Breast epithelium (tissue), 3 donors: ENCODE measurements around the gene SPIRE1.
"Not testable (repeated sequence)": the region's sequence is repeated elsewhere in the genome, so short reads cannot be mapped to it uniquely, and the experiment has no call there.

Source experiments
- POLR2A ChIP-seq: fragments of 450-650 bp; IDR thresholded peaks from one replicate; pipeline ENCODE4 v1.6.1; 2016; ENCODE audit warnings: antibody characterized with exemption, mild to moderate bottlenecking, moderate library complexity
- TF ChIP-seq, protein P1 (sequence below), 3 donors: fragments of 450-650 bp; IDR thresholded peaks; one replicate each; pipeline ENCODE4 v1.5.1; 2016 to 2017; ENCODE audit warnings: antibody characterized with exemption in 3 of 3, mild to moderate bottlenecking in 3 of 3, moderate library complexity in 3 of 3

DNA sequence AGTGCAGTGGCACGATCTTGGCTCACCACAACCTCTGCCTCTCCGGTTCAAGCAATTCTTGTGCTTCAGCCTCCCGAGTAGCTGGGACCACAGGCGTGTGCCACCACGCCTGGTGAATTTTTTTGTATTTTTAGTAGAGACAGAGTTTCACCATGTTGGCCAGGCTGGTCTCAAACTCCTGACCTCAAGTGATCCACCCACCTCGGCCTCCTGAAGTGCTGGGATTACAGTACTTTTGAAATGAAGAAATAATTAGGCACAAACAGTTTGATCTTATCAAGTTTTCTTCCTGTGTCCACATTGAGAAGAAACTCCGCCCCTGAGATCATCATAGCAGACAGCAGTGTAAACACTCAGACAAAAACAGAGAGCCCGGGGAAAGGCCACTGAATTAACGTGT lies 247.2 kb downstream of the SPIRE1 start:
- TF ChIP-seq, protein P1, sequence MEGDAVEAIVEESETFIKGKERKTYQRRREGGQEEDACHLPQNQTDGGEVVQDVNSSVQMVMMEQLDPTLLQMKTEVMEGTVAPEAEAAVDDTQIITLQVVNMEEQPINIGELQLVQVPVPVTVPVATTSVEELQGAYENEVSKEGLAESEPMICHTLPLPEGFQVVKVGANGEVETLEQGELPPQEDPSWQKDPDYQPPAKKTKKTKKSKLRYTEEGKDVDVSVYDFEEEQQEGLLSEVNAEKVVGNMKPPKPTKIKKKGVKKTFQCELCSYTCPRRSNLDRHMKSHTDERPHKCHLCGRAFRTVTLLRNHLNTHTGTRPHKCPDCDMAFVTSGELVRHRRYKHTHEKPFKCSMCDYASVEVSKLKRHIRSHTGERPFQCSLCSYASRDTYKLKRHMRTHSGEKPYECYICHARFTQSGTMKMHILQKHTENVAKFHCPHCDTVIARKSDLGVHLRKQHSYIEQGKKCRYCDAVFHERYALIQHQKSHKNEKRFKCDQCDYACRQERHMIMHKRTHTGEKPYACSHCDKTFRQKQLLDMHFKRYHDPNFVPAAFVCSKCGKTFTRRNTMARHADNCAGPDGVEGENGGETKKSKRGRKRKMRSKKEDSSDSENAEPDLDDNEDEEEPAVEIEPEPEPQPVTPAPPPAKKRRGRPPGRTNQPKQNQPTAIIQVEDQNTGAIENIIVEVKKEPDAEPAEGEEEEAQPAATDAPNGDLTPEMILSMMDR (IDR thresholded peaks at IDR 0.05), result not testable (repeated sequence)
- TF ChIP-seq POLR2A, result not testable (repeated sequence)
